Uterus (tissue), 4 donors: ENCODE measurements around the gene SMCO4. TPM values are rescaled to one million over a fixed set of nuclear protein-coding genes. Genes with fewer than 3 reads are reported as not detected.
"Not testable (repeated sequence)": the region's sequence is repeated elsewhere in the genome, so short reads cannot be mapped to it uniquely, and the experiment has no call there.

Experiments
- DNase-seq, 2 donors: peaks; one replicate each; pipeline ENCODE4 v3.0.0-alpha.2; 2019 to 2020
- H3K27ac ChIP-seq, 2 donors: fragments of 200-600 bp; sonication (generic); 1 replicate in 1 of 2; 2 replicates in 1 of 2; pipeline ENCODE4 v1.5.1; 2016 to 2018
- H3K27me3 ChIP-seq, 2 donors: fragments of 200-600 bp; sonication (generic); one replicate each; pipeline ENCODE4 v1.5.1; 2018 to 2019; ENCODE audit warnings: control low read depth in 1 of 2
- H3K36me3 ChIP-seq, 2 donors: fragments of 200-600 bp; sonication (generic); one replicate each; pipeline ENCODE4 v1.5.1; 2019; ENCODE audit warnings: control low read depth in 1 of 2
- H3K4me1 ChIP-seq, 2 donors: fragments of 200-600 bp; sonication (generic); one replicate each; pipeline ENCODE4 v1.5.1; 2018 to 2019; ENCODE audit warnings: control low read depth in 1 of 2
- H3K4me3 ChIP-seq, 2 donors: fragments of 200-600 bp; sonication (generic); 1 replicate in 1 of 2; 2 replicates in 1 of 2; pipeline ENCODE4 v1.5.1; 2018 to 2019; ENCODE audit warnings: mild to moderate bottlenecking in 1 of 2
- H3K9me3 ChIP-seq, 2 donors: fragments of 200-600 bp; sonication (generic); one replicate each; pipeline ENCODE4 v1.5.1; 2019; ENCODE audit warnings: control low read depth in 1 of 2
- POLR2A ChIP-seq, 2 donors: fragments of 450-650 bp; IDR thresholded peaks; one replicate each; pipeline ENCODE4 v1.6.1; 2016; ENCODE audit warnings: antibody characterized with exemption in 2 of 2, mild to moderate bottlenecking in 1 of 2, moderate library complexity in 1 of 2
- intact Hi-C: fragments of 100-400 bp; cut with DNase I; formaldehyde crosslinking; loops from one replicate; pipeline ENCODE4 v1.15.1; 2023; ENCODE audit warnings: low total_unique reads
- total RNA-seq, 4 donors: library from RNA; depleted of rRNA in 3 of 4; stranded (reverse); fragments of >200 nt in 3 of 4; gene quantifications; one replicate each; pipeline versions ENCODE4 v1.1.0 to v1.2.4, GENCODE V29; 2014 to 2023
- TF ChIP-seq, protein P1 (sequence below), 4 experiments: fragments of 200-600 bp in 2 of 4; fragments of 450-650 bp in 2 of 4; sonication (generic) in 2 of 4; IDR thresholded peaks; one replicate each; pipeline ENCODE4 v1.5.1; 2016 to 2019; ENCODE audit warnings: antibody characterized with exemption in 4 of 4, mild to moderate bottlenecking in 2 of 4, moderate library complexity in 1 of 4
- donor health status: DM: yes; HTN: yes; CAD: no.

Gene SMCO4
- total RNA-seq, 4 donors from 2014 or later: 7.2 to 30.0 (median 17.7) TPM

DNA sequence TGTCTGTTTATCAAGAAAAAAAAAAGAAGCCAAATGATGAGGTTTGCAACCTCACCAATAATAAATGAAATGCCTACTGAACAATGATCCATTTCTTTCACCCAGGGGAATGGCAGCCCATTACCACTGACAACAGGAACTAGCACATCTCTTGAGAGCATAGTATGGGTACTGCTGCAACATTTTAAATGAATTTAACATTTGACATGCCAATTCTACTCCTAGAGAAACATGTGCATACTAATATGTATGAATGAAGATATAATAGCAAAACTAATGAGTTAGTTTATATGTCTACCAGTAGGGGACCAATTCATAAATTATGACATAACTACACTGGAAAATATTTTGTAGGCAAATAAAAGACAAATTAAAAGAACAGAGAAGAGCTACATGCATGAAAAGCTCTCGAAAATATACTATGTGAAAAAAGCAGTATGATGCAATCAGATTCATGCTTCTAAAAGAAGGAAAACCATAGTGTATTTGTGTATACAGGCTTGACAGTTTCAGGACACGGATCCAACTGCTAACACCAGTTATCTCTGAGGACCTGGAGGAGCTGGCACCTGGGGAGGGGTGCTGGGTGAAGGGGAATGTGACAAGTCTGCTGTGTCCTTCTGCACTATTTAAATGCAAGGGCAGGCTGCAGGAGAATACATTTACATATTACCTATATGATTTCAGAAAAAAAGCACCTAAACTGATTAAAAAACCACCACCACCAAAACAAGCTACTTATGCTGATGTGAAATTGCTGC is 6.9 kb downstream of the SMCO4 start:
- intact Hi-C loops: no loop called here
- H3K36me3 ChIP-seq: no peaks in the 10 kb centered on the region
- TF ChIP-seq, protein P1, sequence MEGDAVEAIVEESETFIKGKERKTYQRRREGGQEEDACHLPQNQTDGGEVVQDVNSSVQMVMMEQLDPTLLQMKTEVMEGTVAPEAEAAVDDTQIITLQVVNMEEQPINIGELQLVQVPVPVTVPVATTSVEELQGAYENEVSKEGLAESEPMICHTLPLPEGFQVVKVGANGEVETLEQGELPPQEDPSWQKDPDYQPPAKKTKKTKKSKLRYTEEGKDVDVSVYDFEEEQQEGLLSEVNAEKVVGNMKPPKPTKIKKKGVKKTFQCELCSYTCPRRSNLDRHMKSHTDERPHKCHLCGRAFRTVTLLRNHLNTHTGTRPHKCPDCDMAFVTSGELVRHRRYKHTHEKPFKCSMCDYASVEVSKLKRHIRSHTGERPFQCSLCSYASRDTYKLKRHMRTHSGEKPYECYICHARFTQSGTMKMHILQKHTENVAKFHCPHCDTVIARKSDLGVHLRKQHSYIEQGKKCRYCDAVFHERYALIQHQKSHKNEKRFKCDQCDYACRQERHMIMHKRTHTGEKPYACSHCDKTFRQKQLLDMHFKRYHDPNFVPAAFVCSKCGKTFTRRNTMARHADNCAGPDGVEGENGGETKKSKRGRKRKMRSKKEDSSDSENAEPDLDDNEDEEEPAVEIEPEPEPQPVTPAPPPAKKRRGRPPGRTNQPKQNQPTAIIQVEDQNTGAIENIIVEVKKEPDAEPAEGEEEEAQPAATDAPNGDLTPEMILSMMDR (IDR thresholded peaks at IDR 0.05): no peak
- TF ChIP-seq POLR2A (IDR thresholded peaks at IDR 0.05): no peak
- H3K27me3 ChIP-seq: no peaks in the 10 kb centered on the region
- no peak overlapping the region for H3K27ac ChIP-seq
- H3K4me3 ChIP-seq: no peak overlapping the region
- DNase-seq: no peak
- H3K9me3 ChIP-seq: no peaks in the 10 kb centered on the region
- no peaks in the 10 kb centered on the region for H3K4me1 ChIP-seq

DNA sequence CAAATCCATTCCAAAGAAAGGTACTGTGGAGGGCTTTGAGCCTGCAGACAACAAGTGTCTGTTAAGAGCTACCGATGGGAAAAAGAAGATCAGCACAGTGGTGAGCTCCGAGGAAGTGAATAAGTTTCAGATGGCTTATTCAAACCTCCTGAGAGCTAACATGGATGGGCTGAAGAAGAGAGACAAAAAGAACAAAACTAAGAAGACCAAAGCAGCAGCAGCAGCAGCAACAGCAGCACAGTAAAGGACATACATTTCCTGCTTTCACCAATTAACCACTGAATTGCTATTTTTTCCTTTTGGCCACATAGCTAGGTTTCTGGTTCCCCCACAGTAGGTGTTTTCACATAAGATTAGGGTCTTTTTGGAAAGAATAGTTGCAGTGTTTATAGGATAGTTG is 7.6 kb downstream of the SMCO4 start:
- H3K36me3 ChIP-seq, H3K4me3 ChIP-seq, H3K4me1 ChIP-seq, H3K9me3 ChIP-seq, H3K27ac ChIP-seq, intact Hi-C loops, H3K27me3 ChIP-seq, DNase-seq: not testable (repeated sequence)

DNA sequence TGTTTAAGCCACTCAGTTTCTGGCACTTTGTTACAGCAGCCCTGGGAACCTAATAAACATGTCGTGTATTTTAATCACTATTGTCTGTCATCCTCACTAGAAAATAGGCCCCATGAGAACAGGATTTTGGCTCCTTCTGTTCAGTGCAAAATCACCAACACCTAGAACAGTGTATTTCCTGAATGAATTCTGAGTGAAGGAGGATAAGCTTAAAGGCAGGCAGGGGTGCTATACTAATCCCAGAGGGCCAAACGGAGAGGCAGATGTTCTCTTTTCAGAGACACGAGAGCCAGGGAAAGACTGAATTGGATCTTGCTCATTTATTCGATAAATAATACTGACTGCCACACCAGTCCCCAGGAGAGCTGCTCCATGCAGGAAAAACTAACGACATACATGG is 10.4 kb downstream of the SMCO4 start:
- H3K4me1 ChIP-seq: peaks cover 0 to 12% of the 10 kb centered on the region in 2 donors
- intact Hi-C loops: no loop called here

DNA sequence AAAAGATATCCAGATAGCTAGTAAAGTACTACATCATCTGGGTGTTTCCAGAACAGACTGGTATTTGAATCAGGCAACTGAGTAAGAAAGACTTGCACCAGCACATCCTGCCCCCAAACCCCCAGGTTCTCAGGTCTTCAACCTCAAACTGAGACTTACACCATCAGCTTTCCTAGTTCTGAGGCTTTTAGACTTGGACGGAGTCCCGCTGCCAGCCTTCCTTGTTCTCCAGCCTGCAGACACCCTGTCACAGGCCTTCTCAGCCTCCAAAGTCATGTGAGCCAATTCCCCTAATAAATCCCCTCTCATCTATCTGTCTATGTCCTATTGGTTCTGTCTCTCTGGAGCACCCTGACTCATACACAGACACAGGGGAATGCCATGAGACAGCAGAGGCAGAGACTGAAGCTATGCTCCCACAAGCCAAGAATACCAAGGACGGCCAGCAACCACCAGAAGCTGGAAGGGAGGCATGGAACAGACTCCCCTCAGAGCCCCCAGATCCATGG is 10.9 kb downstream of the SMCO4 start:
- Histone ChIP-seq H3K4me1 (peaks cover 0 to 12% of the 10 kb centered on the region in 2 donors), H3K4me3 (no peak overlapping the region), H3K36me3 (no peaks in the 10 kb centered on the region), H3K27me3 (no peaks in the 10 kb centered on the region), H3K27ac (no peak overlapping the region), H3K9me3 (no peaks in the 10 kb centered on the region)
- TF ChIP-seq, protein P1 (IDR thresholded peaks at IDR 0.05): no peak
- no peak for TF ChIP-seq POLR2A (IDR thresholded peaks at IDR 0.05)
- DNase-seq: no peak
- intact Hi-C loops: no loop called here

More for the DNA sequence above, 10.4 kb downstream of the SMCO4 start:
- no peak for DNase-seq
- TF ChIP-seq POLR2A (IDR thresholded peaks at IDR 0.05): no peak
- TF ChIP-seq, protein P1 (IDR thresholded peaks at IDR 0.05): no peak
- Histone ChIP-seq H3K27me3 (no peaks in the 10 kb centered on the region), H3K36me3 (no peaks in the 10 kb centered on the region), H3K27ac (no peak overlapping the region), H3K4me3 (no peak overlapping the region), H3K9me3 (no peaks in the 10 kb centered on the region)

DNA sequence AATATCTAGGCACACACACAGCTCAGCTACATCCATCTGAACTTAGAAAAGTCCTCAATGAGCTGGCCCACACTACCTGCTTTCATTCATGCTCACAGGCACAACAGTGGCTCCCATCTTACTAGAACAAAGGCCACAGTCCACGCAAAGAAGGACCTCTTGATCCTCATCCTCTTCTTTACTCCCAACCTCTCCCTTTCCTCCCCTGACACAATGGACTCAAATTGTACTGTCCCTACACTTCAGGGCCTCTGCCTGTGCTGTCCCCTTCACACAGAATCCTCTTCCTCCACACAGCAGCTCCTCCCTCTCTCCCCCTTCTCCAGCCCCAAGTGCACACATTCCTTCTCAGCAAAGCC is 12.7 kb downstream of the SMCO4 start:
- H3K27me3 ChIP-seq: no peaks in the 10 kb centered on the region
- peak overlapping the region; percentile 77 to 84 for H3K27ac ChIP-seq
- H3K9me3 ChIP-seq: no peaks in the 10 kb centered on the region
- H3K36me3 ChIP-seq: no peaks in the 10 kb centered on the region
- no peak overlapping the region for H3K4me3 ChIP-seq
- intact Hi-C loops: no loop called here
- DNase-seq: no peak
- TF ChIP-seq POLR2A (IDR thresholded peaks at IDR 0.05): no peak
- TF ChIP-seq, protein P1 (IDR thresholded peaks at IDR 0.05): no peak
- H3K4me1 ChIP-seq: peaks cover 0 to 12% of the 10 kb centered on the region in 2 donors
